Measurements from ENCODE around the gene ZNF133. TPM values are rescaled to one million over a fixed set of nuclear protein-coding genes. Genes with fewer than 3 reads are reported as not detected.

ZNF133 gene
- total RNA-seq, 2 donors from 2014 or later, result 3.0 to 11.6 TPM

GRCh38 chr20:18252597-18253451 is 35.5 kb upstream of the ZNF133 start:
- H3K27me3 ChIP-seq, result no peaks in the 10 kb centered on the region
- TF ChIP-seq, protein P1, sequence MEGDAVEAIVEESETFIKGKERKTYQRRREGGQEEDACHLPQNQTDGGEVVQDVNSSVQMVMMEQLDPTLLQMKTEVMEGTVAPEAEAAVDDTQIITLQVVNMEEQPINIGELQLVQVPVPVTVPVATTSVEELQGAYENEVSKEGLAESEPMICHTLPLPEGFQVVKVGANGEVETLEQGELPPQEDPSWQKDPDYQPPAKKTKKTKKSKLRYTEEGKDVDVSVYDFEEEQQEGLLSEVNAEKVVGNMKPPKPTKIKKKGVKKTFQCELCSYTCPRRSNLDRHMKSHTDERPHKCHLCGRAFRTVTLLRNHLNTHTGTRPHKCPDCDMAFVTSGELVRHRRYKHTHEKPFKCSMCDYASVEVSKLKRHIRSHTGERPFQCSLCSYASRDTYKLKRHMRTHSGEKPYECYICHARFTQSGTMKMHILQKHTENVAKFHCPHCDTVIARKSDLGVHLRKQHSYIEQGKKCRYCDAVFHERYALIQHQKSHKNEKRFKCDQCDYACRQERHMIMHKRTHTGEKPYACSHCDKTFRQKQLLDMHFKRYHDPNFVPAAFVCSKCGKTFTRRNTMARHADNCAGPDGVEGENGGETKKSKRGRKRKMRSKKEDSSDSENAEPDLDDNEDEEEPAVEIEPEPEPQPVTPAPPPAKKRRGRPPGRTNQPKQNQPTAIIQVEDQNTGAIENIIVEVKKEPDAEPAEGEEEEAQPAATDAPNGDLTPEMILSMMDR (IDR thresholded peaks at IDR 0.05), result no peak
- no peaks in the 10 kb centered on the region for H3K36me3 ChIP-seq
- no peak overlapping the region for H3K27ac ChIP-seq
- H3K9me3 ChIP-seq, result no peaks in the 10 kb centered on the region
- H3K4me3 ChIP-seq, result no peak overlapping the region
- no peak for DNase-seq (ENCODE audit: low spot score)
- no peaks in the 10 kb centered on the region for H3K4me1 ChIP-seq

DNA sequence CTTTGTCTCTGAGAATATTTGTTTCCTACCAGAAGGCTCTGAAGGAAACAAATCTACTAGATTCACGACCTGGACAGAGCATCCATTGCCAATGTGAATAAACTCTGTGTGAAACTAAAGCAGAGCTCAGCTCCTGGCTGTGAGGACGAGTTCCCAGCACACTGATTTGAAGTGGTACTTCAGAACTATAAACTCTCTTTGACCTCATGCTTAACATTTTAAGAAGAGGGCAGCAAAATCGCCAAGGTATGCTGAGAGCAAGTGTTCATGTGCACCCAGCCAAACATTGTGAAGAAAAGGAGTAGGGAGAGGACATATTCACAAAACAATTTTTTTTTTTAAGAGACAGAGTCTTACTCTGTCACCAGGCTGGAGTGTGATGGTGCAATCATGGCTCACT is 33.7 kb upstream of the ZNF133 start:
- no peak for DNase-seq (ENCODE audit: low spot score)

DNA sequence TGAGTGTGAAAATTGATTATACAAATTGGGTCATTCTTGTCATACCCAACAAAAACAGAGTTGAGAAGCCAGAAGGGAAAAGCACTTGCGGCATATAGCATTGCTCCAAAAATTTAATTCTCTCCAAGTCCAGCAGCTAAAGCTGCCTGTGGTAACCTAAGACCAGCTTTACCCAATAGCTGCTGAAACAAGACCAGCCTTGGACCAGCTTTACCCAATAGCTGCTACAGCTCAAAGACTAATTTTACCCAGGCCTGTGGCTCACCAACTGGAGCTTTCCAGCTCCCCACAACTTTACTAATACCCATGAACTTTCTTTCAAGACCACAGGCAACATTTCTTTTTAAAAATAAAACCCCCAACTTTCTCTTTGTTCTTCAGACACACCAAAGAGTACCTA is 32.8 kb upstream of the ZNF133 start:
- Histone ChIP-seq H3K9me3 (no peaks in the 10 kb centered on the region), H3K27me3 (no peaks in the 10 kb centered on the region), H3K36me3 (no peaks in the 10 kb centered on the region), H3K4me1 (no peaks in the 10 kb centered on the region), H3K4me3 (no peak overlapping the region), H3K27ac (no peak overlapping the region)
- TF ChIP-seq, protein P1 (IDR thresholded peaks at IDR 0.05), result no peak
- DNase-seq (ENCODE audit: low spot score), result no peak

More for the DNA sequence above, 33.7 kb upstream of the ZNF133 start:
- H3K4me3 ChIP-seq, result no peak overlapping the region
- no peaks in the 10 kb centered on the region for H3K9me3 ChIP-seq
- H3K36me3 ChIP-seq, result no peaks in the 10 kb centered on the region
- H3K27ac ChIP-seq, result no peak overlapping the region
- TF ChIP-seq, protein P1 (IDR thresholded peaks at IDR 0.05), result no peak
- no peaks in the 10 kb centered on the region for H3K27me3 ChIP-seq
- no peaks in the 10 kb centered on the region for H3K4me1 ChIP-seq

DNA sequence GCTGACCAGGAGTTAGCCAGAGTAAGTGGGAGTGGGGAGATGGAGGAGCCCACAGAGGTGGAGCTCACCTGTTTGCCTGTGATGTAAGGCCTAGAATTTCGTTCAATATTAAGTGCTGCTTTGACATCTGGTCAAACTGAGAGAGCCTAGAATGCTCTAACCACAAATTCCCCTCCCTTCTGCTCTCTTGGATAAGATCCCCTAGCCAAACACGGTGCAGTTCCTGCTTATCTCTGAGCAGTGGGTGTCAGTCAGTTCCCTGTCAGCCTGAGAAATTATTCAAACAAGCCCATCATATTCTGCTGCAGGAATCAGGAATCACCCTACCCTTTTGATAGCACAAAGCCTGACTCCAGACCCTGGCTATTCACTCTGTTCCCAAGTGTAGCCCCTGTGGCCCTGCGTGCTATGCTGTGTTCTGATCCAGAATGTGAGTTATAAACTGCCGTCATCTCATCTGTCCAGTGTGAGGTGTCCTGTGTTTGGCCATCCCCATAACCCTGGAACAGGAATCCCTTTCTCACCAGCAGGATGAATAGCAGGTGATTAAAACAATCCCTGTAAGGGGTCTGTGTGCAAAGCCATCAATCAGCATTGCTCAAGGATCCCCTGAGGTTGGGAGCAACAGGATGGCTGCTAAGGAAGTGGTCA is 31.8 kb upstream of the ZNF133 start:
- Histone ChIP-seq H3K4me1 (no peaks in the 10 kb centered on the region), H3K36me3 (no peaks in the 10 kb centered on the region), H3K9me3 (no peaks in the 10 kb centered on the region)

DNA sequence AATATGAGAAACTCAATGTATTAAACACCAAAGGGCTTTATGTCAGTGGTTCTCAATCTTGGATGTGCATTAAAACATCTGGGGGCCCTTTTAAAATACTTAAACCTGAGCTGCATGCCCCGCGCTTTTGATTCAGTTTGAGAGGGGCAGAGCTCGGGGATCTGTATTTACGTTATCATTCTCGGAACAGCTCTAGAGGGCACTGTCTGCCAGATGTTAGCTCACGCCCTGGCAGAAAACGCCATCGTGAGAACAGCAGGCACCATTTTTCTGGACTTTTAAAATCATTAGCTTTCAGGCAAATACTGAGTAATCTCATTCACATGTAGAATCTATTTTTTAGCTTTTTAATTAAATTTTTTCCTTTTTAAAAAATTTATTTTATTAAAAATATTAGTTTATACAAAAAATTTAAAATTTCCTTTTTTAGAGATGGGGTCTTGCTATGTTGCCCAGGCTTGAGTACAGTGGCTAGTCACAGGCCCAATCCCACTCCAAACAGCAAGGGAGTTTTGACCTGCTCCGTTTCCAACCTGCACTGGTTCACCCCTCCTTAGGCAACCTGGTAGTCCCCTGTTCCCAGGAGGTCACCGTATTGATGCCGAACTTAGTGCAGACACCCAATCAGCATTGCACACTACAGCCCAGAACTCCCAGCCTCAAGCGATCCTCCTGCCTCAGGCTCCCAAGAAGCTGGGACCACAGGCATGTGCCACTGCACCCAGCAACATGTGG is 30.0 kb upstream of the ZNF133 start:
- H3K27ac ChIP-seq, result no peak overlapping the region
- DNase-seq (ENCODE audit: low spot score), result no peak
- H3K36me3 ChIP-seq, result no peaks in the 10 kb centered on the region

More for the DNA sequence above, 31.8 kb upstream of the ZNF133 start:
- TF ChIP-seq, protein P1 (IDR thresholded peaks at IDR 0.05), result no peak
- Histone ChIP-seq H3K4me3 (no peak overlapping the region), H3K27ac (no peak overlapping the region), H3K27me3 (no peaks in the 10 kb centered on the region)
- DNase-seq (ENCODE audit: low spot score), result no peak

More for the DNA sequence above, 30.0 kb upstream of the ZNF133 start:
- Histone ChIP-seq H3K27me3 (no peaks in the 10 kb centered on the region), H3K9me3 (no peaks in the 10 kb centered on the region), H3K4me1 (no peaks in the 10 kb centered on the region), H3K4me3 (no peak overlapping the region)
- TF ChIP-seq, protein P1 (IDR thresholded peaks at IDR 0.05), result no peak

Measured in right atrium auricular region (tissue), 2 donors.